RPMI8226 (cell line): ENCODE measurements around the gene AMZ1.
"Not testable (repeated sequence)": the region's sequence is repeated elsewhere in the genome, so short reads cannot be mapped to it uniquely, and the experiment has no call there.

Experiments used
- DNase-seq: peaks from one replicate; pipeline ENCODE4 v3.0.0-alpha.2; 2015

The AMZ1 gene

DNA sequence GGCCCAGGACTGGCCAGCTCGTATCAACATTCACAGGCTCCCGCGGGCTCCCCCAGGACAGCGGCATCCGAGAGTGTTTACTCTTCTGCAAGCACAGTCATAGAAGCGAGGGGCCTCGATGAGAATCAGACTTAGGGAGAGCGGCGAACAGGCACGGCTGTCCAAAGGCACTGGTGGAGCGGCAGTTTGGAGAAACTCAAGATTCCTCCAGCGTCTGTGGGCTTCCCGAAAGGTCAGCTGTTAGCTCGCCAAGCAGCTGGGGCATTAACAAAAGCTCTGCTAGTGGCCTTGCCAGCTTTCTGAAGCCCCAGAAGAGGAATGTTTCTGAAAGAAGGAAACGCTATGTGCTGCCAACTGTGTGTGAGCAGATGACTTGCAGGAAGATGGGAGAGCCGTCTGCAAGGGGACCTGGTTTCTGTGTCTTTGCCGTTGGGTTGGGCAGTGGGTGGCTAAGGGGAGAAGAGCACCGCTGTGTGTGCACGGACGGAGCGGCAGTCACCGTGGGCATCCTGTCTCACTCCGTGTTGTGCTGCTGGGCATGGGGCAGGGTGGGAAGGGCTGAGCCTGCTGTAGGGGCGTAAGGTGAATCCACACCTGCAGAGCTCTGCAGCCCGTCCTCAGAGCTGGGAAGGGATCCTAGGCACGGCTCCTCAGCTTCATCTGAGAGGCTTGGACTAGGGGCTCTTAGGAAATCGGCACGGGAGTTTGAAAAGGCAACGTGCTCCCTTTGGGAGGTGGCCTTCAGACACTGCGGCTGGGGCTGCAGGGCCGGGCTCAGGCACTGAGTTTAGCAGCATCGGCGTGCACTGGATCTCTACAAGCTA lies 42.1 kb downstream of the AMZ1 start:
- DNase-seq: no peak

DNA sequence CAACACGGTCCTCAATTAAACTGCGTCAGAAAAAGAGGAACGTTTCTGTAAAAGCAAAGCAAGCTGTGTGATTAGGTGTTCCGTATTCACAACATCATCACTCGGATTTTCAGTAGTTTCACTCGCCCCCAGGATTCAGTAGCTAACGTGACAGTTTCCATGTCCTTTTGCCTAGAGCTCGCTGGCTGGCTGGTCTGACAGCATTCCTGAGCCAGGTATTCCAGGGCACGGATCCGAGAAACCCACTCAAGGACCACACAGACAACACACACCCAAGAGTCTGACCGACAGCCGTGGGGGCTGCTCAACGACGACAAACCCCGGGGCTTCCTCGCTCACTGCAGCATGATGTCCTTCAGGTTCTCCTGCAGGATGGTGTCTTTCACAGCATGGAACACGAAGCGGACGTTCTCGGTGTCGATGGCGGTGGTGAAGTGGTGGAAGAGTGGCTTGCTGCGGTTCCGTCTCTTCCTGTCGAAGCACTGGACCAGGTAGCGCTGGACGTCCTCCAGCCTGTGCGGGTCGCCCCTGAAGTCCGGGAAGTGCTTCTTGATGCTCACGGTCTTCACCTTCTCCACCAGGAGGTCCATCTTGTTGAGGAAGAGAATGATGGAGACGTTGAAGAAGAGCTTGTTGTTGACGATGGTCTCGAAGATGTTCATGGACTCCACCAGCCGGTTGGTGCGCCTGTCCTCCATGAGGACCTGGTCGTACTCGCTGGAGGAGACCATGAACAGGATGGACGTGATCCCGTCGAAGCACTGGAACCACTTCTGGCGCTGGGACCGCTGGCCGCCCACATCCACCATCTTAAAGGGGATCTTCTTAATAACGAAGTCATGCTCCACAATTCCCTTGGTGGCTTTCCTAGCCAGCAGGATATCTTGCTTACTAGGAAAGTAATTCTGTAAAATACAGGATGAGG lies 43.1 kb downstream of the AMZ1 start:
- DNase-seq: no peak

GRCh38 chr7:2732388-2732787 lies 44.4 kb downstream of the AMZ1 start:
- DNase-seq: no peak

- no peak for DNase-seq
Observed at GRCh38 chr7:2732959-2733584, 45.1 kb downstream of the AMZ1 start.

GRCh38 chr7:2734084-2734686 lies 46.2 kb downstream of the AMZ1 start:
- DNase-seq: no peak

DNA sequence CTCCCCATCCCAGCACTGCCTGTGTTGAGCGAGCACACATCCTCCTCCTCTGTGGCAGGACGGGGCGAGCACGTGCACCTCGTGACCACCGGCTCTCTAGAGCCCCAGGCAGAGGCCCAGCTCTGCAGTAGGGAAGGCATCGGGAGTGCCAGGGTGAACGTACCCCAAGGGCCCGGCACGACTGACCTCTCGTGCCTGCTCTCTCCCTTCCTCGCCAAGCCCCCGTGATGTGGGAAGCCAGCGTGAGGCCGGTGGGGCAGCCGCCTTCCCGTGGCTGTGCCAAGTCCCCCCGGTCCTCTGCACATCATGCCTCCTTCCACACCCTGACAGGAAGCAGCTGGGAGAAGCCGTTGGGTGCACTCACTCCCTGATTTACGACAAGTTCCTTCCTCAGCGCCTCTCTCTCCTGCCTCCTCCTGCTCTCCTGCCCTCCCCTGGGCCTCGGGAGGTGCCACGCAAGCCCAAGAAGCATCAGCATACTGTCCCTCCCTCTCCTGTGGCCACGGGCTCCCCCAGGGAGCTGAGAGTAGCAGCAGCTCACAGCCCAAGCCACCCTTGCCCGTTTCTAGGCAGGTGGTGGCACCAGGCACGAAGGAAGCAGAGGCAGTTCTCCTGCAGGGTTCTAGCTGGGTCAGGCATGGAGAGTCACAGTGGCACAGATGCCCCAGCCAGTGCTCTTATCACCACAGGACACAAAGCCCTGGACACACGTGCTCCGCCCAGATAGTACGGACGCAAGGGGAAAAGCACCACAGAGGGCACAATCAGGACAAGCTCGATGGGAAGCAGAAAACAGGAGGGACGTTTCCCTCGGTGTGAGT lies 47.0 kb downstream of the AMZ1 start:
- no peak for DNase-seq

GRCh38 chr7:2735744-2736143 lies 47.7 kb downstream of the AMZ1 start:
- no peak for DNase-seq

- no peak for DNase-seq
Observed at GRCh38 chr7:2736411-2736914, 48.5 kb downstream of the AMZ1 start.

DNA sequence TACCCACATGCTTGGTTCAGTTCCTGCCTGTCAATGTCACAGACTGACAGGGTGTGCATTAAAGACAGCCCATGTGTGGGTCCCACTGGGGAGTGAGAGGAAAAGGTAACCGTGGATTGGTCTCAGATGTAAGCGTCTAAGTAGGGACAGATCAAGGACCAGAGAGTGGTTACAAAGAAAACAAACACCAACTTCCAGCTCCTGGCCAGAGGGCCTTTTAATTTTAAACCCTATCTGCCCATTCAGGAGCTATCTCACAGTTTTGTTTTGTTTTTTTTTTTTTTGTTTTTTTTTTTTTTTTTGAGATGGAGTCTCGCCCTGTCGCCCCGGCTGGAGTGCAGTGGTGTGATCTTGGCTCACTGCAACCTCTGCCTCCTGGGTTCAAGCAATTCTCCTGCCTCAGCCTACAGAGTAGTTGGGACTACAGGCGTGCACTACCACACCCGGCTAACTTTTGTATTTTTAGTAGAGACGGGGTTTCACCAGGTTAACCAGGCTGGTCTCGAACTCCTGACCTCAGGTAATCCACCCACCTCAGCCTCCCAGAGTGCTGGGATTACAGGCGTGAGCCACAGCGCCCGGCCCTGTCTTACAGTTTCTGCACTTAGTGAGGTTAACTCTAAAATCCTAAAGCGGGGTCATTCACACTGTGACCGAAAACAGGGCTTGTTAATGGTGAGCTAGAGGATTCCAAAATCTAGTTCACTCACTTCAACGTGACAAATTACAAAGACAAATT lies 49.2 kb downstream of the AMZ1 start:
- not testable (repeated sequence) for DNase-seq

GRCh38 chr7:2737771-2738540 lies 50.0 kb downstream of the AMZ1 start:
- DNase-seq: no peak

GRCh38 chr7:2738766-2739549 lies 51.0 kb downstream of the AMZ1 start:
- no peak for DNase-seq

DNA sequence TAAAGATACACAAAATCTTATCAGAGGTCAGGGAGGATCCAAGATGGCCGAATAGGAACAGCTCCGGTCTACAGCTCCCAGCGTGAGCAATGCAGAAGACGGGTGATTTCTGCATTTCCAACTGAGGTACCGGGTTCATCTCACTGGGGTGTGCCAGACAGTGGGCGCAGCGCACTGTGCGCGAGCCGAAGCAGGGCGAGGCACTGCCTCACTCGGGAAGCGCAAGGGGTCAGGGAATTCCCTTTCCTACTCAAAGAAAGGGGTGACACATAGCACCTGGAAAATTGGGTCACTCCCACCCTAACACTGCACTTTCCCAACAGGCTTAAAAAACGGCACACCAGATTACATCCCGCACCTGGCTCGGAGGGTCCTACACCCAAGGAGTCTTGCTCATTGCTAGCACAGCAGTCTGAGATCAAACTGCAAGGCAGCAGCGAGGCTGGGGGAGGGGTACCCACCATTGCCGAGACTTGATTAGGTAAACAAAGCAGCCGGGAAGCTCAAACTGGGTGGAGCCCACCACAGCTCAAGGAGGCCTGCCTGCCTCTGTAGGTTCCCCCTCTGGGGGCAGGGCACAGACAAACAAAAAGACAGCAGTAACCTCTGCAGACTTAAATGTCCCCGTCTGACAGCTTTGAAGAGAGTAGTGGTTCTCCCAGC lies 55.7 kb downstream of the AMZ1 start:
- DNase-seq: not testable (repeated sequence)

GRCh38 chr7:2748684-2749083 lies 60.7 kb downstream of the AMZ1 start:
- not testable (repeated sequence) for DNase-seq

DNA sequence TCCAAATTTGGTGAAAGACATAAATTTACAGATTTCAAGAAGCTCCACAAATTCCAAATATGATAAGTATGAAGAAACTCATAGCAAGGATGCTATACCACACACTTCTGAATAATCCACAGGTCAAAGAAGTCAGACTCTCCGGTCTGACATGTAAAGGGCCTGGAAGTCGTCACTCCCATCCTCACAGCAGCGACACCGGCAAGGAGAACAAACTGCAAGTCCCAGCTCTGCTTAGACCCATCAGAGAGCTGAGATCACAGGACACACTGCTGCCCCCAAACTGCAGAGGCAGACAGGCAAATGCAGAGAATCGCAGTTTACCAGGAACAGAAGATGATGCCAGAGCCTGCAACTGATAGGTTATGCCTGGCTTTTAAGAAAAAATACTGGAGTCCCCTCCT lies 62.0 kb downstream of the AMZ1 start:
- DNase-seq: no peak

DNA sequence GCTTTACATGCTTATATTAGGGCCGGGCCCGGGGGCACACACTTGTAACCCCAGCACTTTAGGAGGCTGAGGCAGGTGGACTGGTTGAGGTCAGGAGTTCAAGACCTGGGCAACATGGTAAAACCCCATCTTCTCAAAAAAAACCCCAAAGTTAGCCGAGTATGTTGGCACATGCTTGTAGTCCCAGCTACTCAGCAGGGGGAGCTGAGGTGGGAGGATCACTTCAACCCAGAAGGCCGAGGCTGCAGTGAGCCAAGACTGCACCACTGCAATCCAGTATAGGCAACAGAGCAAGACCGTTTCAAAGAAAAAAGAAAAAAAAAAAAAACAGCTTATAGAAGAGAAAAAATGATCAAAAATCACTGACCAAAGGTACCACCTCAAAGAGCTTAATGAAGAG lies 63.1 kb downstream of the AMZ1 start:
- no peak for DNase-seq

DNA sequence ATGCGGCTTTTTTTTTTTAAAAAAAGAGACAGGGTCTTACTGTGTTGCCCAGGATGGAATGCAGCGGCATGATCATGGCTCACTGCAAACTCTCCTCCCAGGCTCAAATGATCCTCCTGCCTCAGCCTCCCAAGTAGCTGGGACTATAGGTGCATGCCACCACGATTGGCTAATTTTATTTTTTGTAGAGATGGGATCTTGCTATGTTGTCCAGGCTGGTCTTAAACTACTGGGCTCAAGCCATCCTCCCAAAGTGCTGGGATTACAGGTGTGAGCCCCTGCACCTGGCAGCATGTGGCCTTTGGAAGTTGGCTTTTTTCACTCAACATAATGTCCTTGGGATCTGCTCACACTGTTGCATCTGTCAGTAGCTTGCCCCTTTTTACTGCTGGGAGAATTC lies 65.1 kb downstream of the AMZ1 start:
- DNase-seq: no peak

DNA sequence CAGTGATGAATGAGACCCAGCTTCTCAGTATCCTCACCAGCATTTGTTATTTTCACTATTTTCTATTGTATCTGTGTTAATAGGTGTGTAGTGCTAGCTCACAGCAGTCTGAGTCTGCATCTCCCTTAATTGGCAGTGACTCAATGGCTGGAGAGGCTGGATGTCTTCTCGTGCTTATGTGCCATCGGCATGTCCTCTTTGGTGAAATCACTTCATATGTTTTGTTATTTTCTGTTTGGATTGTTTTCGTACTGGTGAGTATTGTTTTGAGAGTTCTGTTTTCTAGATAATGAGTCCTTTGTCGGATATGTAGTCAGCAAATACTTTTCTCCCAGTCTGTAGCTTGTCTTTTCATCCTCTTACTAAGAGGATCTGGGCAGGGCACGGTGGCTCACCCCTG lies 66.1 kb downstream of the AMZ1 start:
- DNase-seq: no peak

GRCh38 chr7:2754912-2755311 lies 66.9 kb downstream of the AMZ1 start:
- no peak for DNase-seq

GRCh38 chr7:2755531-2755930 lies 67.5 kb downstream of the AMZ1 start:
- no peak for DNase-seq
